ENCODE results near the gene ZNF502.

Gene ZNF502

DNA sequence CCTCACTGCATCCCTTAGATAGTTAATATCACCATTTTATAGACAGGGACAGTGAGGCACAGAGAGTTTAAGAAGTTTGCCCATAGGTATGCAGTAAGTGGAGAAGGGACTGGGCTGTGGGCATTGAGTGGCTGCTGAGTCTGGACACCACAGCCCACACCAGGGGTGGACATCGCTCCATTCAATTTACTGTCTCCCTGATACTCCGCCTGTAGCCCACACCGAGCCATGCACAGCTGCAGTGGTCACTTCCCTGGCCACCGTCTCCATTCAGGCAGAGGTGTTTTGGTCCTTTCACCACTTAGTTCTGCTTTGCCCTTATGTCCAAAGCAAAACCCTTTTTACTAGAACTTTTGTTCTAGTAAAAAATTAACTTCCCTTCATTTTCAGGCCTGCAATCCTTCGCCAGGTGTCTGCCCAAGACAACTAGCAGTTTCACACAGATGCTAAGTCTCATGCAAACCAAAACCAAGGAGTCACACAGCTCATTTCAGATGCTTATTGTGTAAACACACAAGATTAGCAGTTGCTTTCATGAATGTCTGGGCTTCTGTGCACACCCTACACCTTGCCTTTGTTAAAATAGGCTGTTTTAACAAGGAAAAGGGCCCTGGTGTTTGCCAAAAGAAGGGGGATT lies 33.9 kb upstream of the ZNF502 start:
- DNase-seq (ENCODE audit: low read depth): no peak
- H3K4me3 ChIP-seq (ENCODE audit: low read depth, low read length): no peak overlapping the region
- TF ChIP-seq POLR2A (IDR thresholded peaks at IDR 0.05; ENCODE audit: extremely low read depth, insufficient read length): no peak

DNA sequence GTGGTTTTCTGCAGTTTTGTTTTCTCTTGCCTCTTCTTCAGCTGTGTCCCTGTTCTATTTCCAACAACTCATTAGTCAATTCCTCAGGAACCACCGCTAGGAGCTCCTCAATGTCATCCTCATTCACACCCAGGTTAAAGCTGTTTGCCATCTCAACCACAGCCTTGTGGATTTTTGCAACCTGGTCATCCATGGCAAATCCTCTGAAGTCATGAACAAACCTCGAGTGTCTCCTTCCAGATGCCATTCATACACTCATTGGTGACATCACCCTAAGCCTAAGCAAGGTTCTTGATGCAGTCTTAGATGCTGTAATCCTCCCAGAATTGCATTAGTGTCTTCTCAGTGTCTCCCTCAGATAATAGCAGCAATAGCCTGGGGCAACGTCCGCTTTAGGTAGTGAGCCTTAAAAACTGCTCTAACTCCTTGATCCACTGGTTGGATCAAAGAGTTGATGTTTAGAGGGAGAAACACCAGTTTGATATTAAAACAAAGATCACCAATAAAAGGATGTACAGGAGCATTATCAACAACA lies 31.5 kb upstream of the ZNF502 start:
- DNase-seq (ENCODE audit: low read depth): no peak
- TF ChIP-seq MYC (IDR thresholded peaks at IDR 0.05; ENCODE audit: low read depth, low read length): no peak
- TF ChIP-seq, protein P1, sequence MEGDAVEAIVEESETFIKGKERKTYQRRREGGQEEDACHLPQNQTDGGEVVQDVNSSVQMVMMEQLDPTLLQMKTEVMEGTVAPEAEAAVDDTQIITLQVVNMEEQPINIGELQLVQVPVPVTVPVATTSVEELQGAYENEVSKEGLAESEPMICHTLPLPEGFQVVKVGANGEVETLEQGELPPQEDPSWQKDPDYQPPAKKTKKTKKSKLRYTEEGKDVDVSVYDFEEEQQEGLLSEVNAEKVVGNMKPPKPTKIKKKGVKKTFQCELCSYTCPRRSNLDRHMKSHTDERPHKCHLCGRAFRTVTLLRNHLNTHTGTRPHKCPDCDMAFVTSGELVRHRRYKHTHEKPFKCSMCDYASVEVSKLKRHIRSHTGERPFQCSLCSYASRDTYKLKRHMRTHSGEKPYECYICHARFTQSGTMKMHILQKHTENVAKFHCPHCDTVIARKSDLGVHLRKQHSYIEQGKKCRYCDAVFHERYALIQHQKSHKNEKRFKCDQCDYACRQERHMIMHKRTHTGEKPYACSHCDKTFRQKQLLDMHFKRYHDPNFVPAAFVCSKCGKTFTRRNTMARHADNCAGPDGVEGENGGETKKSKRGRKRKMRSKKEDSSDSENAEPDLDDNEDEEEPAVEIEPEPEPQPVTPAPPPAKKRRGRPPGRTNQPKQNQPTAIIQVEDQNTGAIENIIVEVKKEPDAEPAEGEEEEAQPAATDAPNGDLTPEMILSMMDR (IDR thresholded peaks at IDR 0.05; ENCODE audit: low read depth, low read length): no peak
- TF ChIP-seq POLR2A (IDR thresholded peaks at IDR 0.05; ENCODE audit: extremely low read depth, insufficient read length): no peak
- no peak for TF ChIP-seq MAX (IDR thresholded peaks at IDR 0.05; ENCODE audit: low read depth, low read length)
- no peak overlapping the region for H3K4me3 ChIP-seq (ENCODE audit: low read depth, low read length)

- DNase-seq (ENCODE audit: low read depth): no peak
- no peak for TF ChIP-seq MAX (IDR thresholded peaks at IDR 0.05; ENCODE audit: low read depth, low read length)
- no peak for TF ChIP-seq MYC (IDR thresholded peaks at IDR 0.05; ENCODE audit: low read depth, low read length)
- TF ChIP-seq, protein P1 (IDR thresholded peaks at IDR 0.05; ENCODE audit: low read depth, low read length): no peak
- no peak for TF ChIP-seq POLR2A (IDR thresholded peaks at IDR 0.05; ENCODE audit: extremely low read depth, insufficient read length)
- no peak overlapping the region for H3K4me3 ChIP-seq (ENCODE audit: low read depth, low read length)
Measured at GRCh38 chr3:44682182-44682896, 30.1 kb upstream of the ZNF502 start.

GRCh38 chr3:44685128-44685800 lies 27.2 kb upstream of the ZNF502 start:
- TF ChIP-seq MAX (IDR thresholded peaks at IDR 0.05; ENCODE audit: low read depth, low read length): no peak
- TF ChIP-seq MYC (IDR thresholded peaks at IDR 0.05; ENCODE audit: low read depth, low read length): no peak
- no peak for TF ChIP-seq POLR2A (IDR thresholded peaks at IDR 0.05; ENCODE audit: extremely low read depth, insufficient read length)
- TF ChIP-seq, protein P1 (IDR thresholded peaks at IDR 0.05; ENCODE audit: low read depth, low read length): no peak
- peak; percentile 84 for DNase-seq (ENCODE audit: low read depth)
- peak overlapping the region; percentile 69 for H3K4me3 ChIP-seq (ENCODE audit: low read depth, low read length)

DNA sequence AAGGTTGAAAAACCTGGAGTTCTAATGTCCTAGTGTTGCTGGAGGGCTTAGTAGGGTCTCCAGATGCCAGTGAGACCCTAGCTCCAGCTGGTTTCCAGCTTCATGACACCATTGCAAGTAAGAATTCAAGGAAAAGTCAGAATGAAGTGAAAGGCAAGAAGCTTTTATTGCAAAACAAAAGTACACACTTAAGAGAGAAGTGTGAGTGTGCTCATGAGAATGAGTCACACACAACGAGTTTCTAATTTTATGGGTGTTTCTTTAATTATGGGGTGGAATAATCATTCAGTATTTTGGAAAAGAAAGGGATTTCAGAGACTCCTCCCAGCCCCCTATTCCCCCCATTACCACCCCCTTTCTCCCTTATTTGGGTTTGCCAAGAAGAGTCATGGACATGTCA lies 24.6 kb upstream of the ZNF502 start:
- TF ChIP-seq, protein P1 (IDR thresholded peaks at IDR 0.05; ENCODE audit: low read depth, low read length): no peak
- TF ChIP-seq POLR2A (IDR thresholded peaks at IDR 0.05; ENCODE audit: extremely low read depth, insufficient read length): no peak

More for the DNA sequence above, 24.6 kb upstream of the ZNF502 start:
- H3K4me3 ChIP-seq (ENCODE audit: low read depth, low read length): no peak overlapping the region
- DNase-seq (ENCODE audit: low read depth): no peak
